Pancreas (tissue), 10 donors: Measurements from ENCODE around the gene GNAZ. TPM values are rescaled to one million over a fixed set of nuclear protein-coding genes. Genes with fewer than 3 reads are reported as not detected.
"Not testable (repeated sequence)": the region's sequence is repeated elsewhere in the genome, so short reads cannot be mapped to it uniquely, and the experiment has no call there.

Experiments used
- ATAC-seq, 4 donors: fragments of 200-7000 bp; cut with Tn5 transposase; one replicate each; pipeline versions ENCODE4 v1.8.0 to v1.9.1; 2020; ENCODE audit warnings: mild to moderate bottlenecking in 4 of 4, moderate library complexity in 4 of 4
- DNase-seq, 6 donors: peaks; one replicate each; pipeline ENCODE4 v3.0.0-alpha.2; 2020
- FAIRE-seq: peaks from 2 replicates; lab custom pipeline; 2012; peaks lifted over from hg19 to GRCh38; lab: Jason Lieb, UNC
- H3K27ac ChIP-seq, 4 donors: fragments of 200-600 bp; sonication (generic); 1 replicate in 3 of 4; 2 replicates in 1 of 4; pipeline versions ENCODE4 v1.5.0 to v1.8.0; 2020
- H3K27me3 ChIP-seq, 4 donors: fragments of 200-600 bp; one replicate each; pipeline ENCODE4 v1.8.0; 2021
- H3K36me3 ChIP-seq, 3 donors: fragments of 200-600 bp; sonication (generic) in 1 of 3; one replicate each; pipeline versions ENCODE4 v1.5.0 to v1.8.0; 2020 to 2021
- H3K4me1 ChIP-seq, 3 donors: fragments of 200-600 bp; one replicate each; pipeline ENCODE4 v1.8.0; 2021
- H3K4me3 ChIP-seq, 4 donors: fragments of 200-600 bp; sonication (generic) in 2 of 4; one replicate each; pipeline versions ENCODE4 v1.5.0 to v1.8.0; 2020 to 2021
- H3K9me3 ChIP-seq, 4 donors: fragments of 200-600 bp; one replicate each; pipeline ENCODE4 v1.8.0; 2021
- WGBS, 2 donors: extraction: QIAGEN DNeasy Blood & Tissue Kit; methylation state at CpG; one replicate each; pipeline ENCODE4 v1.1.7; 2013; 5-methylcytosine and 5-hydroxymethylcytosine counted together
- intact Hi-C, 3 donors: fragments of 100-400 bp; cut with DNase I; formaldehyde crosslinking; loops; one replicate each; pipeline versions ENCODE4 v1.11.1 to v1.14.2; 2022
- polyA plus RNA-seq, 2 donors: library from polyadenylated mRNA; stranded (reverse); fragments of 200-250 nt; gene quantifications; one replicate each; pipeline ENCODE4 v1.2.3, GENCODE V29; 2013
- total RNA-seq, 6 donors: library from RNA; stranded (reverse); fragmentation: NEBNext Ultra II Directional in 4 of 6; extraction: Animal tissue kit (Norgen Biotek cat#: 25700) in 4 of 6; gene quantifications; one replicate each; pipeline versions ENCODE4 v1.2.1 to v1.2.4, GENCODE V29; 2021 to 2023
- TF ChIP-seq, protein P1 (sequence below), 4 donors: fragments of 200-600 bp; sonication (generic) in 3 of 4; IDR thresholded peaks; one replicate each; pipeline versions ENCODE4 v1.5.0 to v1.8.0; 2021; ENCODE audit warnings: antibody characterized with exemption in 4 of 4
- donor health status: healthy with polysubstance abuse.
- donor health status: DM: no; HTN: no; CAD: no; lungs with moderate emphysema.
- donor health status: DM: no; HTN: no; CAD: no.
- donor health status: control.
- donor health status: control.
- donor health status: Bipolar disorder and iron deficiency.
- donor health status: DM: yes; HTN: yes; CAD: no.
- donor health status: DM: no; HTN: no; CAD: no.
- donor health status: DM: no; HTN: no; CAD: no.
- donor health status: DM: yes; HTN: yes; CAD: no.

GNAZ gene
- total and polyA plus RNA-seq, 8 donors, result 0.88 to 9.7 (median 2.1) TPM

GRCh38 chr22:23131931-23132330, 61.6 kb downstream of the GNAZ start:
- Histone ChIP-seq H3K4me1 (peaks cover 0 to 5% (median 0%) of the 10 kb centered on the region in 3 donors), H3K9me3 (no peaks in the 10 kb centered on the region), H3K4me3 (no peak overlapping the region), H3K27ac (no peak overlapping the region), H3K36me3 (no peaks in the 10 kb centered on the region), H3K27me3 (no peaks in the 10 kb centered on the region)
- intact Hi-C loops, result no loop called here
- no peak for DNase-seq
- TF ChIP-seq, protein P1, sequence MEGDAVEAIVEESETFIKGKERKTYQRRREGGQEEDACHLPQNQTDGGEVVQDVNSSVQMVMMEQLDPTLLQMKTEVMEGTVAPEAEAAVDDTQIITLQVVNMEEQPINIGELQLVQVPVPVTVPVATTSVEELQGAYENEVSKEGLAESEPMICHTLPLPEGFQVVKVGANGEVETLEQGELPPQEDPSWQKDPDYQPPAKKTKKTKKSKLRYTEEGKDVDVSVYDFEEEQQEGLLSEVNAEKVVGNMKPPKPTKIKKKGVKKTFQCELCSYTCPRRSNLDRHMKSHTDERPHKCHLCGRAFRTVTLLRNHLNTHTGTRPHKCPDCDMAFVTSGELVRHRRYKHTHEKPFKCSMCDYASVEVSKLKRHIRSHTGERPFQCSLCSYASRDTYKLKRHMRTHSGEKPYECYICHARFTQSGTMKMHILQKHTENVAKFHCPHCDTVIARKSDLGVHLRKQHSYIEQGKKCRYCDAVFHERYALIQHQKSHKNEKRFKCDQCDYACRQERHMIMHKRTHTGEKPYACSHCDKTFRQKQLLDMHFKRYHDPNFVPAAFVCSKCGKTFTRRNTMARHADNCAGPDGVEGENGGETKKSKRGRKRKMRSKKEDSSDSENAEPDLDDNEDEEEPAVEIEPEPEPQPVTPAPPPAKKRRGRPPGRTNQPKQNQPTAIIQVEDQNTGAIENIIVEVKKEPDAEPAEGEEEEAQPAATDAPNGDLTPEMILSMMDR (IDR thresholded peaks at IDR 0.05), result no peak
- FAIRE-seq, result no peak
- WGBS, 2 donors, result 38 to 42% methylated on average over 6 of the region's 6 CpGs
- no peak for ATAC-seq

GRCh38 chr22:23132376-23133091, 62.2 kb downstream of the GNAZ start:
- TF ChIP-seq, protein P1 (IDR thresholded peaks at IDR 0.05), result no peak
- ATAC-seq (no peak), DNase-seq (no peak), FAIRE-seq (no peak)
- Histone ChIP-seq H3K9me3 (no peaks in the 10 kb centered on the region), H3K36me3 (no peaks in the 10 kb centered on the region), H3K27me3 (no peaks in the 10 kb centered on the region), H3K27ac (no peak overlapping the region), H3K4me1 (peaks cover 0 to 5% (median 0%) of the 10 kb centered on the region in 3 donors), H3K4me3 (no peak overlapping the region)
- intact Hi-C loops, result no loop called here
- WGBS, 2 donors, result 73 to 76% methylated on average over 10 of the region's 10 CpGs

DNA sequence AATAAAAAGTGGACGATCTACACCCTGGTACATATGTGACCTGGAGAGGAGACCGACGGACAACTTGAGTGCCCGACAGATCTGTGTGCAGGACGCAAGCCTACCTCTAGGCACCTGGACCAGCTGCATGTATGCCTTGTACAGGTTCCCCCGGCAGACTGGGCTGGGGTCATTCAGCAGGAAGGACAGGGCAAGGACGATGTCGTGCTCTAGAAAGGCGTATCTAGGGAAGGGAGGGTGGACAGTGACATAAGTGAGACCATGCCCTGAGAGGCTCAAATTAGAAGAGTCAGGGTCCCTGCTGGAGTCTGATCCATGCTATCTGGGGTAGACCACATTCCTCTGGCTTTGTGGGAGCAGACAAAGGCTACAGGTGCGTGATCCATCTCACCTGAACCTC, 63.6 kb downstream of the GNAZ start:
- no peaks in the 10 kb centered on the region for H3K36me3 ChIP-seq
- WGBS, 2 donors, result 89 to 90% methylated on average over 10 of the region's 10 CpGs
- ATAC-seq, result no peak
- TF ChIP-seq, protein P1 (IDR thresholded peaks at IDR 0.05), result no peak
- no peak for FAIRE-seq
- no peaks in the 10 kb centered on the region for H3K4me1 ChIP-seq
- H3K27me3 ChIP-seq, result no peaks in the 10 kb centered on the region
- H3K9me3 ChIP-seq, result no peaks in the 10 kb centered on the region
- intact Hi-C loops, result no loop called here
- no peak overlapping the region for H3K4me3 ChIP-seq
- no peak overlapping the region for H3K27ac ChIP-seq
- no peak for DNase-seq

DNA sequence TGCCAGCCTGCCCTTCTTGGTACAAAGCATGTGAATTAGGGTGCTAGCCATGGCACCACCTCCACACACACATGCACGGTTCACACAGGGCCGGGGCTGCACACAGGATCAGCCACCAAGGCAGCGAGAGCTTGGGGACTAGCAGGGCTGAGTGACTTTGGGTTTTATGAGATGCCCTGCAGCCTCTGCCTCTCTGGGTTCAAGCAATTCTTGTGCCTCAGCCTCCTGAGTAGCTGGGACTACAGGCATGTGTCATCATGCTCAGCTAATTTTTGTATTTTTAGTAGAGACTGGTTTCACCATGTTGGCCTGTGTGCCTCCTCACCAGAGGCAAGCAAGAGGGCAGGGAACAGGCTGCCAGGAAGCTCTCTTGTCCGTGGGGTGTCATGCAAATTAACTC, 66.7 kb downstream of the GNAZ start:
- H3K27me3 ChIP-seq, intact Hi-C loops, H3K27ac ChIP-seq, H3K9me3 ChIP-seq, FAIRE-seq, H3K4me1 ChIP-seq, DNase-seq, ATAC-seq, H3K4me3 ChIP-seq, H3K36me3 ChIP-seq: not testable (repeated sequence)
- whole genome bisulfite sequencing, 2 donors, result 74 to 84% methylated on average over 3 to 4 of the region's 4 CpGs

- FAIRE-seq, result no peak
- 62 to 69% methylated on average over 3 of the region's 3 CpGs for WGBS, 2 donors
- intact Hi-C loops, result no loop called here
- Histone ChIP-seq H3K27ac (no peak overlapping the region), H3K4me3 (no peak overlapping the region), H3K4me1 (peaks cover 0 to 9% (median 4%) of the 10 kb centered on the region in 3 donors), H3K36me3 (no peaks in the 10 kb centered on the region), H3K27me3 (no peaks in the 10 kb centered on the region), H3K9me3 (no peaks in the 10 kb centered on the region)
- no peak for DNase-seq
- TF ChIP-seq, protein P1 (IDR thresholded peaks at IDR 0.05), result no peak
- ATAC-seq, result no peak
These were observed 67.1 kb downstream of the GNAZ start for GRCh38 chr22:23137468-23137867.
